NCI-H510A (cell line): ENCODE measurements around the gene P2RY2.
"Not testable (repeated sequence)": the region's sequence is repeated elsewhere in the genome, so short reads cannot be mapped to it uniquely, and the experiment has no call there.

Source experiments
- DNase-seq: peaks from one replicate; lab custom pipeline; 2025; lab: John Stamatoyannopoulos, UW

The P2RY2 gene

GRCh38 chr11:73188301-73188700 is 29.8 kb upstream of the P2RY2 start:
- no peak for DNase-seq

- DNase-seq, result no peak
These were observed 28.8 kb upstream of the P2RY2 start for GRCh38 chr11:73189315-73189714.

GRCh38 chr11:73189723-73190556 is 28.1 kb upstream of the P2RY2 start:
- DNase-seq, result no peak

- DNase-seq, result no peak
These were observed 27.6 kb upstream of the P2RY2 start for GRCh38 chr11:73190557-73190885.

- DNase-seq, result no peak
These were observed 26.9 kb upstream of the P2RY2 start for GRCh38 chr11:73191151-73191550.

GRCh38 chr11:73192272-73192671 is 25.8 kb upstream of the P2RY2 start:
- DNase-seq, result no peak

GRCh38 chr11:73193251-73194033 is 24.6 kb upstream of the P2RY2 start:
- DNase-seq, result no peak

- no peak for DNase-seq
These were observed 24.0 kb upstream of the P2RY2 start for GRCh38 chr11:73194034-73194507.

GRCh38 chr11:73194593-73194992 is 23.5 kb upstream of the P2RY2 start:
- no peak for DNase-seq

- no peak for DNase-seq
These were observed 22.7 kb upstream of the P2RY2 start for GRCh38 chr11:73195191-73196007.

- no peak for DNase-seq
These were observed 21.5 kb upstream of the P2RY2 start for GRCh38 chr11:73196576-73196975.

- DNase-seq, result no peak
These were observed 20.7 kb upstream of the P2RY2 start for GRCh38 chr11:73197348-73197747.

- not testable (repeated sequence) for DNase-seq
These were observed 20.3 kb upstream of the P2RY2 start for GRCh38 chr11:73197787-73198186.

GRCh38 chr11:73198677-73199076 is 19.4 kb upstream of the P2RY2 start:
- no peak for DNase-seq

GRCh38 chr11:73199446-73199845 is 18.6 kb upstream of the P2RY2 start:
- DNase-seq, result no peak

GRCh38 chr11:73200256-73200655 is 17.8 kb upstream of the P2RY2 start:
- no peak for DNase-seq

- no peak for DNase-seq
These were observed 16.8 kb upstream of the P2RY2 start for GRCh38 chr11:73201249-73201648.

GRCh38 chr11:73201888-73202780 is 15.9 kb upstream of the P2RY2 start:
- DNase-seq, result no peak

GRCh38 chr11:73203322-73203721 is 14.8 kb upstream of the P2RY2 start:
- DNase-seq, result no peak

- DNase-seq, result no peak
These were observed 14.3 kb upstream of the P2RY2 start for GRCh38 chr11:73203790-73204189.

- DNase-seq, result no peak
These were observed 13.4 kb upstream of the P2RY2 start for GRCh38 chr11:73204711-73205121.
